H9 (cell line): ENCODE data around the gene ACTN1. TPM values are rescaled to one million over a fixed set of nuclear protein-coding genes. Genes with fewer than 3 reads are reported as not detected.

ENCODE experiments used
- DNase-seq: peaks from one replicate; pipeline ENCODE4 v3.0.0-alpha.2; 2017
- H2AFZ ChIP-seq: one replicate; pipeline ENCODE4 v1.6.1; 2013; ENCODE audit warnings: mild to moderate bottlenecking, low read length, control low read depth, moderate library complexity
- H2AK5ac ChIP-seq: 2 replicates; pipeline ENCODE4 v1.6.1; 2013; ENCODE audit warnings: low read length, control low read depth, mixed read lengths; ENCODE audit not compliant: insufficient read length
- H2BK120ac ChIP-seq: one replicate; pipeline ENCODE4 v1.6.1; 2013; ENCODE audit warnings: low read depth, mild to moderate bottlenecking, low read length, control low read depth, inconsistent platforms; ENCODE audit not compliant: poor library complexity, severe bottlenecking
- H2BK12ac ChIP-seq: 2 replicates; pipeline ENCODE4 v1.6.1; 2013; ENCODE audit warnings: low read length, control low read depth, mixed read lengths, low read depth; ENCODE audit not compliant: insufficient read length
- H2BK15ac ChIP-seq: 2 replicates; pipeline ENCODE4 v1.6.1; 2013; ENCODE audit warnings: low read depth, low read length, control low read depth
- H2BK20ac ChIP-seq: one replicate; pipeline ENCODE4 v1.6.1; 2013; ENCODE audit warnings: low read depth, mild to moderate bottlenecking, low read length, control low read depth, inconsistent platforms; ENCODE audit not compliant: poor library complexity, severe bottlenecking
- H2BK5ac ChIP-seq: 2 replicates; pipeline ENCODE4 v1.6.1; 2013; ENCODE audit warnings: low read length, control low read depth, mixed read lengths; ENCODE audit not compliant: insufficient read length
- H3K14ac ChIP-seq: 2 replicates; pipeline ENCODE4 v1.6.1; 2013; ENCODE audit warnings: low read length, control low read depth; ENCODE audit not compliant: insufficient read depth
- H3K18ac ChIP-seq: 2 replicates; pipeline ENCODE4 v1.6.1; 2013; ENCODE audit warnings: low read depth, mild to moderate bottlenecking, mixed read lengths, low read length, control low read depth; ENCODE audit not compliant: insufficient read length
- H3K23ac ChIP-seq: 2 replicates; pipeline ENCODE4 v1.6.1; 2013; ENCODE audit warnings: low read length, control low read depth, mixed read lengths, low read depth; ENCODE audit not compliant: insufficient read length
- H3K23me2 ChIP-seq: 2 replicates; pipeline ENCODE4 v1.6.1; 2013; ENCODE audit warnings: low read depth, mild to moderate bottlenecking, mixed read lengths, low read length, control low read depth; ENCODE audit not compliant: insufficient read length, poor library complexity, severe bottlenecking
- H3K27ac ChIP-seq: 2 replicates; pipeline ENCODE4 v1.5.1; 2013; ENCODE audit warnings: low read length, control low read depth, mixed read lengths, low read depth; ENCODE audit not compliant: insufficient read length
- H3K27me3 ChIP-seq: 2 replicates; pipeline ENCODE4 v1.6.1; 2013; ENCODE audit warnings: low read length, control low read depth, inconsistent platforms; ENCODE audit not compliant: insufficient read depth
- H3K4ac ChIP-seq: 2 replicates; pipeline ENCODE4 v1.6.1; 2013; ENCODE audit warnings: low read depth, mild to moderate bottlenecking, control low read depth, inconsistent platforms, low read length, moderate library complexity
- H3K4me1 ChIP-seq: 2 replicates; pipeline ENCODE4 v1.6.1; 2013; ENCODE audit warnings: low read length, control low read depth, inconsistent platforms; ENCODE audit not compliant: insufficient read depth
- H3K4me2 ChIP-seq: 2 replicates; pipeline ENCODE4 v1.6.1; 2013; ENCODE audit warnings: low read length, control low read depth, mixed read lengths; ENCODE audit not compliant: insufficient read length, insufficient read depth
- H3K56ac ChIP-seq: 2 replicates; pipeline ENCODE4 v1.6.1; 2013; ENCODE audit warnings: low read depth, mild to moderate bottlenecking, mixed read lengths, low read length, control low read depth; ENCODE audit not compliant: insufficient read length
- H3K79me1 ChIP-seq: 2 replicates; pipeline ENCODE4 v1.6.1; 2013; ENCODE audit warnings: low read depth, mild to moderate bottlenecking, moderate library complexity, low read length, control low read depth, inconsistent platforms; ENCODE audit not compliant: insufficient read depth, poor library complexity, severe bottlenecking
- H3K79me2 ChIP-seq: 2 replicates; pipeline ENCODE4 v1.6.1; 2013; ENCODE audit warnings: low read length, control low read depth, inconsistent platforms; ENCODE audit not compliant: insufficient read depth
- H3K9ac ChIP-seq: 2 replicates; pipeline ENCODE4 v1.6.1; 2013; ENCODE audit warnings: low read length, control low read depth, mixed read lengths; ENCODE audit not compliant: insufficient read length; ENCODE audit errors: extremely low read depth
- H3K9me3 ChIP-seq: one replicate; pipeline ENCODE4 v1.6.1; 2013; ENCODE audit warnings: low read depth, low read length, inconsistent platforms; ENCODE audit not compliant: control insufficient read depth
- H3T11ph ChIP-seq: one replicate; pipeline ENCODE4 v1.6.1; 2013; ENCODE audit warnings: mild to moderate bottlenecking, low read length, control low read depth, inconsistent platforms
- H4K20me1 ChIP-seq: one replicate; pipeline ENCODE4 v1.6.1; 2013; ENCODE audit not compliant: control insufficient read depth, insufficient read length, insufficient read depth
- H4K5ac ChIP-seq: 2 replicates; pipeline ENCODE4 v1.6.1; 2013; ENCODE audit warnings: low read depth, mild to moderate bottlenecking, mixed read lengths, low read length, control low read depth; ENCODE audit not compliant: insufficient read length
- H4K8ac ChIP-seq: replicated peaks from 2 replicates; pipeline ENCODE4 v1.6.1; 2013; ENCODE audit warnings: low read length, control low read depth, mixed read lengths, low read depth; ENCODE audit not compliant: insufficient read length
- H4K91ac ChIP-seq: 2 replicates; pipeline ENCODE4 v1.6.1; 2013; ENCODE audit warnings: low read depth, mild to moderate bottlenecking, moderate library complexity, mixed read lengths, low read length, control low read depth; ENCODE audit not compliant: insufficient read length
- H3K27ac Mint-ChIP-seq, 3 experiments: 2 replicates in 2 of 3; 3 replicates in 1 of 3; pipeline ENCODE4 v1.8.0; 2020 to 2021; ENCODE audit warnings: mixed read lengths in 3 of 3, mild to moderate bottlenecking in 1 of 3, moderate library complexity in 1 of 3
- H3K27me3 Mint-ChIP-seq: 2 replicates; pipeline ENCODE4 v1.8.0; 2021; ENCODE audit warnings: low read depth, mild to moderate bottlenecking, moderate library complexity, mixed read lengths
- H3K36me3 Mint-ChIP-seq, 3 experiments: 2 replicates in 2 of 3; 3 replicates in 1 of 3; pipeline ENCODE4 v1.8.0; 2020 to 2021; ENCODE audit warnings: low read depth in 3 of 3, mixed read lengths in 3 of 3; ENCODE audit not compliant: insufficient read depth in 1 of 3
- H3K4me1 Mint-ChIP-seq, 2 experiments: 2 replicates each; pipeline ENCODE4 v1.8.0; 2020; ENCODE audit warnings: mixed read lengths in 2 of 2
- H3K4me3 Mint-ChIP-seq, 2 experiments: 2 replicates in 1 of 2; 3 replicates in 1 of 2; pipeline ENCODE4 v1.8.0; 2020 to 2021; ENCODE audit warnings: mild to moderate bottlenecking in 2 of 2, mixed read lengths in 2 of 2, moderate library complexity in 1 of 2
- H3K9me3 Mint-ChIP-seq, 2 experiments: 2 replicates in 1 of 2; 3 replicates in 1 of 2; pipeline ENCODE4 v1.8.0; 2020; ENCODE audit warnings: mild to moderate bottlenecking in 2 of 2, mixed read lengths in 2 of 2, moderate library complexity in 1 of 2
- CTCF ChIP-seq: fragments of 200-600 bp; sonication (generic); conservative IDR thresholded peaks from 3 replicates; pipeline ENCODE4 v1.8.0; 2021; ENCODE audit warnings: antibody characterized with exemption, mild to moderate bottlenecking
- WGBS: extraction: QIAGEN DNeasy Blood & Tissue Kit; methylation state at CpG from one replicate; pipeline ENCODE4 v1.1.7; 2013; ENCODE audit warnings: missing lambda C conversion rate, low lambda C conversion rate, mixed read lengths; ENCODE audit not compliant: insufficient read length; ENCODE audit errors: extremely low coverage; 5-methylcytosine and 5-hydroxymethylcytosine counted together
- total RNA-seq: library from RNA; stranded (reverse); gene quantifications from 2 replicates; pipeline ENCODE4 v1.2.1, GENCODE V29; 2021

The ACTN1 gene
- total RNA-seq, 1 experiment from 2014 or later: 219 TPM

GRCh38 chr14:68927089-68927488 lies 52.0 kb downstream of the ACTN1 start:
- Histone ChIP-seq H3K14ac (no peak overlapping the region), H2BK15ac (no peak overlapping the region), H3K23ac (no peak overlapping the region), H3K27ac (no peak overlapping the region), H3K18ac (no peak overlapping the region), H4K5ac (no peak overlapping the region), H2BK12ac (no peak overlapping the region), H3K79me2 (peaks cover 15% of the 10 kb centered on the region; the same call in 1 of the 2 replicates), H2BK20ac (no peak overlapping the region), H2AK5ac (no peak overlapping the region), H4K20me1 (no peaks in the 10 kb centered on the region), H3K9me3 (no peaks in the 10 kb centered on the region), H3K23me2 (no peaks in the 10 kb centered on the region), H3K56ac (no peak overlapping the region), H3K27me3 (no peaks in the 10 kb centered on the region), H2AFZ (no peak overlapping the region), H4K91ac (no peak overlapping the region), H4K8ac (no peak overlapping the region), H3K4me2 (no peak overlapping the region), H3K9ac (no peak overlapping the region), H3K79me1 (peaks cover 9% of the 10 kb centered on the region), H3T11ph (no peak overlapping the region), H2BK5ac (no peak overlapping the region), H3K4me1 (peaks cover 5% of the 10 kb centered on the region; the same call in 1 of the 2 replicates), H3K4ac (no peak overlapping the region), H2BK120ac (no peak overlapping the region)
- no peak for DNase-seq
- no CpG with 5 or more reads among the region's 3 CpGs for WGBS
- Mint-ChIP-seq H3K4me1 (peaks cover 42 to 47% of the 10 kb centered on the region in 2 experiments), H3K27me3 (no peaks in the 10 kb centered on the region), H3K27ac (peak overlapping the region in 2 of 3 experiments; percentile 69 to 89; a peak in 5 of 7 replicates), H3K36me3 (peaks cover 33 to 49% (median 35%) of the 10 kb centered on the region in 3 experiments), H3K4me3 (no peak overlapping the region), H3K9me3 (0 out of 5 replicates have a peak, but pooled peaks cover 0 to 3% of the 10 kb centered on the region in 2 experiments)
- no peak for TF ChIP-seq CTCF
